GM23248 (cell line): ENCODE data around the gene SELENOI. TPM values are rescaled to one million over a fixed set of nuclear protein-coding genes. Genes with fewer than 3 reads are reported as not detected.

Experiments used
- DNase-seq: peaks from one replicate; pipeline ENCODE4 v3.0.0-alpha.2; 2015
- H2AFZ ChIP-seq: fragments of 200-600 bp; sonication (generic); 2 replicates; pipeline ENCODE4 v1.6.1; 2016; ENCODE audit warnings: antibody characterized with exemption
- H3F3A ChIP-seq: fragments of 200-600 bp; sonication (generic); 2 replicates; pipeline ENCODE4 v1.6.1; 2016; ENCODE audit warnings: mild to moderate bottlenecking, antibody characterized with exemption, mixed run types; ENCODE audit not compliant: insufficient read depth
- H3K27ac ChIP-seq: fragments of 200-600 bp; sonication (generic); 2 replicates; pipeline ENCODE4 v1.5.1; 2016; ENCODE audit warnings: mild to moderate bottlenecking
- H3K27me3 ChIP-seq: fragments of 200-600 bp; sonication (generic); replicated peaks from 2 replicates; pipeline ENCODE4 v1.6.1; 2016; ENCODE audit warnings: mild to moderate bottlenecking; ENCODE audit not compliant: insufficient read depth
- H3K36me3 ChIP-seq: fragments of 200-600 bp; sonication (generic); 2 replicates; pipeline ENCODE4 v1.6.1; 2016; ENCODE audit warnings: low read depth, mild to moderate bottlenecking
- H3K4me1 ChIP-seq: fragments of 200-600 bp; sonication (generic); 2 replicates; pipeline ENCODE4 v1.6.1; 2016; ENCODE audit warnings: mild to moderate bottlenecking; ENCODE audit not compliant: insufficient read depth
- H3K4me2 ChIP-seq: fragments of 200-600 bp; sonication (generic); one replicate; pipeline ENCODE4 v1.6.1; 2016; ENCODE audit warnings: mild to moderate bottlenecking; ENCODE audit not compliant: unreplicated experiment
- H3K4me3 ChIP-seq: fragments of 200-600 bp; sonication (generic); 2 replicates; pipeline ENCODE4 v1.5.1; 2016; ENCODE audit warnings: mild to moderate bottlenecking
- H3K79me2 ChIP-seq: fragments of 200-600 bp; sonication (generic); 2 replicates; pipeline ENCODE4 v1.6.1; 2016; ENCODE audit warnings: mild to moderate bottlenecking; ENCODE audit not compliant: insufficient read depth
- H3K9ac ChIP-seq: fragments of 200-600 bp; sonication (generic); 2 replicates; pipeline ENCODE4 v1.6.1; 2016; ENCODE audit warnings: mild to moderate bottlenecking
- H3K9me2 ChIP-seq: fragments of 200-600 bp; sonication (generic); 2 replicates; pipeline ENCODE4 v1.6.1; 2016; ENCODE audit warnings: mixed run types, mild to moderate bottlenecking, moderate library complexity; ENCODE audit not compliant: insufficient read depth
- H3K9me3 ChIP-seq: fragments of 200-600 bp; sonication (generic); one replicate; pipeline ENCODE4 v1.6.1; 2017; ENCODE audit warnings: low read depth
- H4K20me1 ChIP-seq: fragments of 200-600 bp; sonication (generic); 2 replicates; pipeline ENCODE4 v1.6.0; 2016; ENCODE audit not compliant: insufficient read depth
- EZH2 ChIP-seq: fragments of 200-600 bp; sonication (generic); IDR thresholded peaks from 2 replicates; pipeline ENCODE4 v1.6.1; 2018; ENCODE audit warnings: antibody characterized with exemption, mild to moderate bottlenecking; ENCODE audit not compliant: insufficient read depth, poor library complexity, severe bottlenecking
- WGBS, 2 experiments: methylation state at CpG; one replicate each; pipeline ENCODE4 v1.1.6; 2015 to 2017; ENCODE audit warnings: low lambda C conversion rate in 2 of 2, low coverage in 1 of 2; ENCODE audit errors: missing lambda C conversion rate in 2 of 2; 5-methylcytosine and 5-hydroxymethylcytosine counted together
- in situ Hi-C: fragments of 300-500 bp; cut with MboI; formaldehyde crosslinking; loops from 2 replicates; pipeline ENCODE4 v1.15.0; 2020
- polyA plus RNA-seq: library from polyadenylated mRNA; unstranded; fragments of >200 nt; fragmentation: Nextera tagmentation; extraction: Ambion mirVana; gene quantifications from 2 replicates; pipeline ENCODE4 v1.2.1, GENCODE V29; 2016
- total RNA-seq: library from RNA; depleted of rRNA; stranded (reverse); fragments of >200 nt; shearing (Covaris generic); gene quantifications from 2 replicates; pipeline ENCODE4 v1.2.3, GENCODE V29; 2014; rRNA removed

SELENOI gene
- total and polyA plus RNA-seq, 2 experiments from 2014 or later, result 3.6 to 19.8 TPM

DNA sequence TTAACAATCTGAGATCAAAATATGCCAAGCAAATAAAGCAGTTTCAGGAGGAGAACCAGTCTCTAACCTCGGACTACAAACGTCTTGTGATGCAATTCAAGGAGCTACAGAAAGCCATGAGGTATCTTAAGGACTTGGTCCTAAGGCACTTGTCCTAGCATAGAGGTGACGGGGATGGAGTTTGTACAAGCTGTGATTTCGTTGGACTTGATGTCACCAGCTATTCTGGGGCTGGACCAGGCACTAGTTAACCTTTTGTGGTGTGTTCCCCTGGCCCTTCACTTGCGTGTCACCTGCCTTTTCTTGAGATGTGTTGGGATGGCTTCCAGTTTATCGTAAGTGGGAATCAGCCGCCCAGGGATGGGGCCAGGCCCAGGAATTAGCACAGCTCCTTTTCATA, 98.3 kb downstream of the SELENOI start:
- no peak overlapping the region for H3K4me2 ChIP-seq
- DNase-seq, result no peak
- H3K36me3 ChIP-seq, result no peaks in the 10 kb centered on the region
- no peaks in the 10 kb centered on the region for H4K20me1 ChIP-seq
- no peak overlapping the region for H3K4me3 ChIP-seq
- no peak overlapping the region for H3K9ac ChIP-seq
- H2AFZ ChIP-seq, result no peak overlapping the region
- H3K79me2 ChIP-seq, result no peaks in the 10 kb centered on the region
- H3K9me3 ChIP-seq, result no peaks in the 10 kb centered on the region
- H3F3A ChIP-seq, result peaks cover 3% of the 10 kb centered on the region; the same call in 1 of the 2 replicates
- no peaks in the 10 kb centered on the region for H3K27me3 ChIP-seq
- no peaks in the 10 kb centered on the region for H3K9me2 ChIP-seq
- no peak for TF ChIP-seq EZH2
- WGBS, 2 experiments, result 53 to 55% methylated on average over 7 of the region's 7 CpGs
- no peak overlapping the region for H3K27ac ChIP-seq
- peaks cover 4% of the 10 kb centered on the region for H3K4me1 ChIP-seq
- in situ Hi-C loops, result no loop called here

Other genes starting within 250 kb of the SELENOI start
- 1.8 and 2.5 TPM in 2 replicates for gene GAREM2, start 173.1 kb upstream of the SELENOI start, total RNA-seq
- gene GAREM2, start 173.1 kb upstream of the SELENOI start, polyA plus RNA-seq, result 5.9 TPM in 2 replicates
- 106 and 121 TPM in 2 replicates for gene HADHA, start 101.5 kb upstream of the SELENOI start, total RNA-seq
- gene HADHA, start 101.5 kb upstream of the SELENOI start, polyA plus RNA-seq, result 122 and 125 TPM in 2 replicates
- gene HADHB, start 101.2 kb upstream of the SELENOI start, total RNA-seq, result 93.3 and 99.2 TPM in 2 replicates
- 139 and 140 TPM in 2 replicates for gene HADHB, start 101.2 kb upstream of the SELENOI start, polyA plus RNA-seq
- under 0.01 TPM in 1 of 2 replicates, not detected in the other for gene ADGRF3, start 646 bp downstream of the SELENOI start, total RNA-seq
- gene ADGRF3, start 646 bp downstream of the SELENOI start, polyA plus RNA-seq, result 0.15 and 0.24 TPM in 2 replicates
- 0.89 TPM in 1 of 2 replicates, not detected in the other for gene DRC1, start 55.8 kb downstream of the SELENOI start, total RNA-seq
- gene DRC1, start 55.8 kb downstream of the SELENOI start, polyA plus RNA-seq, result 0.35 TPM in 1 of 2 replicates, not detected in the other
- gene OTOF, start 132.0 kb downstream of the SELENOI start, total RNA-seq, result 0.25 and 0.43 TPM in 2 replicates
- 0.37 and 0.38 TPM in 2 replicates for gene OTOF, start 132.0 kb downstream of the SELENOI start, polyA plus RNA-seq